CD4-positive, alpha-beta T cell (primary cell): Measurements from ENCODE around the gene KCNJ5. TPM values are rescaled to one million over a fixed set of nuclear protein-coding genes. Genes with fewer than 3 reads are reported as not detected.

Source experiments
- ATAC-seq: fragments of 200-7000 bp; cut with Tn5 transposase; one replicate; pipeline ENCODE4 v1.10.0; 2022; ENCODE audit warnings: mild to moderate bottlenecking; ENCODE audit not compliant: poor library complexity
- CTCF ChIA-PET: fragments of 350-600 bp; sonication (Branson Sonifier 250); formaldehyde crosslinking; loops from one replicate; lab custom pipeline; 2021; ENCODE audit warnings: antibody characterized with exemption, inconsistent platforms; lab: Charles Lee
- POLR2A ChIA-PET: fragments of 350-600 bp; sonication (Branson Sonifier 250); formaldehyde crosslinking; loops from one replicate; lab custom pipeline; 2021; ENCODE audit warnings: antibody characterized with exemption, inconsistent platforms; lab: Charles Lee
- DNase-seq, 14 experiments: peaks; one replicate each; pipeline ENCODE4 v3.0.0-alpha.2; 2013 to 2020; ENCODE audit warnings: mixed read lengths in 2 of 14
- H3K27ac ChIP-seq, 2 donors: one replicate each; pipeline versions ENCODE4 v1.5.1 to v1.7.0; 2013; ENCODE audit warnings: low read length in 2 of 2, low read depth in 1 of 2, mild to moderate bottlenecking in 1 of 2
- H3K27me3 ChIP-seq, 2 experiments: 1 replicate in 1 of 2; 2 replicates in 1 of 2; pipeline versions ENCODE4 v1.6.1 to v1.7.0; 2013; ENCODE audit warnings: low read length in 2 of 2, control low read depth in 1 of 2, mild to moderate bottlenecking in 1 of 2, moderate library complexity in 1 of 2; ENCODE audit not compliant: insufficient read depth in 2 of 2, control insufficient read depth in 1 of 2
- H3K36me3 ChIP-seq: one replicate; pipeline ENCODE4 v1.6.1; 2013; ENCODE audit warnings: low read length, control low read depth; ENCODE audit not compliant: insufficient read depth
- H3K4me1 ChIP-seq: one replicate; pipeline ENCODE4 v1.6.1; 2013; ENCODE audit warnings: low read length, control low read depth; ENCODE audit not compliant: insufficient read depth
- H3K4me3 ChIP-seq: one replicate; pipeline ENCODE4 v1.5.1; 2013; ENCODE audit warnings: mild to moderate bottlenecking, low read length, moderate library complexity
- H3K9me3 ChIP-seq, 2 experiments: 1 replicate in 1 of 2; 2 replicates in 1 of 2; pipeline versions ENCODE4 v1.6.1 to v1.7.0; 2013; ENCODE audit warnings: low read length in 2 of 2, mild to moderate bottlenecking in 2 of 2, control low read depth in 1 of 2, moderate library complexity in 1 of 2; ENCODE audit not compliant: control insufficient read depth in 1 of 2, insufficient read depth in 1 of 2
- H3K27ac Mint-ChIP-seq: one replicate; pipeline ENCODE4 v1.8.0; 2020; ENCODE audit warnings: mixed read lengths
- H3K27me3 Mint-ChIP-seq: one replicate; pipeline ENCODE4 v1.8.0; 2021; ENCODE audit warnings: mixed read lengths
- H3K36me3 Mint-ChIP-seq: one replicate; pipeline ENCODE4 v1.8.0; 2021; ENCODE audit warnings: low read depth, mixed read lengths
- H3K4me1 Mint-ChIP-seq: one replicate; pipeline ENCODE4 v1.8.0; 2021; ENCODE audit warnings: low read depth, mixed read lengths
- H3K4me3 Mint-ChIP-seq: one replicate; pipeline ENCODE4 v1.8.0; 2020; ENCODE audit warnings: mild to moderate bottlenecking, mixed read lengths
- H3K9me3 Mint-ChIP-seq: one replicate; pipeline ENCODE4 v1.8.0; 2020; ENCODE audit warnings: mixed read lengths
- intact Hi-C, 2 experiments: fragments of 100-400 bp; cut with DNase I in 1 of 2; cut with micrococcal nuclease in 1 of 2; formaldehyde crosslinking; loops; one replicate each; pipeline versions ENCODE4 v1.15.1 to v1.9.0; 2023 to 2025; cut with DNase I, micrococcal nuclease
- total RNA-seq, 174 experiments: library from RNA in 2 of 174; stranded (reverse) in 2 of 174; gene quantifications; one replicate each; pipeline ENCODE4 v1.2.3 and lab custom pipeline; 2021 to 2026
- TF ChIP-seq, protein P1 (sequence below): fragments of 200-600 bp; IDR thresholded peaks from one replicate; pipeline ENCODE4 v1.8.0; 2022; ENCODE audit warnings: antibody characterized with exemption, mild to moderate bottlenecking

Gene KCNJ5
- total RNA-seq, 2 experiments from 2014 or later: 0.05 TPM; not detected in 1

DNA sequence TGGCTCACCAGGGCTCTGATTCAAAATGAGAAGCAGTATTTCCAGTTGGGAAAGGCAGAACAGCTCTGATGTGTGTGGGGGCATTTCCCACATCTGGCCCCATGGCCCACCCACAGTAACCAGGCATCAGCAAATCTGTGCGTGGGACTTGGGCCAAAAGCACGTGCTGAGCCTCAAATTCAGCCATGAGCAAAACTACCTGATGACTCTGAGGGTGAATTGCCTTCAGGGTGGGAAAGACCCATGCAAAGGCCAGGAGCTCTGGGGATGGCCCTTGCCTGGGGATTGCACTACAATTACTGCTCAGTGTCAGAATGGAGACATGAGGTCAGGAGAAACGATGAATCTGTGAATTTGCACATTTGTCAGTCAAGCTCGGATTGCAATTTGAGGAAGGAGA, 30.6 kb downstream of the KCNJ5 start:
- Mint-ChIP-seq H3K27me3 (peaks cover 11% of the 10 kb centered on the region), H3K4me3 (no peak overlapping the region), H3K36me3 (no peaks in the 10 kb centered on the region), H3K9me3 (no peaks in the 10 kb centered on the region), H3K27ac (no peak overlapping the region), H3K4me1 (no peaks in the 10 kb centered on the region)
- Histone ChIP-seq H3K4me3 (no peak overlapping the region), H3K27me3 (peaks cover 0 to 2% of the 10 kb centered on the region in 2 experiments), H3K4me1 (no peaks in the 10 kb centered on the region), H3K36me3 (no peaks in the 10 kb centered on the region), H3K27ac (no peak overlapping the region), H3K9me3 (peaks cover 0 to 7% of the 10 kb centered on the region in 2 experiments)
- CTCF ChIA-PET: no interaction called here
- intact Hi-C loops: no loop called here
- TF ChIP-seq, protein P1, sequence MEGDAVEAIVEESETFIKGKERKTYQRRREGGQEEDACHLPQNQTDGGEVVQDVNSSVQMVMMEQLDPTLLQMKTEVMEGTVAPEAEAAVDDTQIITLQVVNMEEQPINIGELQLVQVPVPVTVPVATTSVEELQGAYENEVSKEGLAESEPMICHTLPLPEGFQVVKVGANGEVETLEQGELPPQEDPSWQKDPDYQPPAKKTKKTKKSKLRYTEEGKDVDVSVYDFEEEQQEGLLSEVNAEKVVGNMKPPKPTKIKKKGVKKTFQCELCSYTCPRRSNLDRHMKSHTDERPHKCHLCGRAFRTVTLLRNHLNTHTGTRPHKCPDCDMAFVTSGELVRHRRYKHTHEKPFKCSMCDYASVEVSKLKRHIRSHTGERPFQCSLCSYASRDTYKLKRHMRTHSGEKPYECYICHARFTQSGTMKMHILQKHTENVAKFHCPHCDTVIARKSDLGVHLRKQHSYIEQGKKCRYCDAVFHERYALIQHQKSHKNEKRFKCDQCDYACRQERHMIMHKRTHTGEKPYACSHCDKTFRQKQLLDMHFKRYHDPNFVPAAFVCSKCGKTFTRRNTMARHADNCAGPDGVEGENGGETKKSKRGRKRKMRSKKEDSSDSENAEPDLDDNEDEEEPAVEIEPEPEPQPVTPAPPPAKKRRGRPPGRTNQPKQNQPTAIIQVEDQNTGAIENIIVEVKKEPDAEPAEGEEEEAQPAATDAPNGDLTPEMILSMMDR: no peak
- POLR2A ChIA-PET: no interaction called here
- no peak for ATAC-seq
- DNase-seq: no peak

DNA sequence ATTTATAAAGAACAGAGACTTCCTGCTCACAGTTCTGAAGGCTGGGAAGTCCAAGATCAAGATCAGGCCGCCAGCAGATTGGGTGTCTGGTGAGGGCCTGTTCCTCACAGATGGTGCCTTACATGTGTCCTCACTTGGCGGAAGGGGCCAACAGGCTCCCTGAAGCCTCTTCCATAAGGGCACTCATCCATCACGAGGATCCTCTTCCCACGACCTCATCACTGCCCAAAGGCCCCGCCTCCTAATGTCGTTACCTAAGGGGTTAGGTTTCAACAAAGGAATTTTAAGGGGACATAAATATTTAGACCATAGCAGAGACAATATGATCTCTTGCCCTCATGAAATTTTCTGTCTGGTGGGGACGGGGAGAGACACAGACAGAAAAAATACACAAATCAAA, 32.9 kb downstream of the KCNJ5 start:
- no peak overlapping the region for H3K27ac ChIP-seq
- H3K4me3 ChIP-seq: no peak overlapping the region
- no peaks in the 10 kb centered on the region for H3K9me3 Mint-ChIP-seq
- TF ChIP-seq, protein P1: no peak
- intact Hi-C loops: no loop called here
- DNase-seq (no peak), ATAC-seq (no peak)
- H3K36me3 Mint-ChIP-seq: no peaks in the 10 kb centered on the region
- peaks cover 6% of the 10 kb centered on the region for H3K4me1 ChIP-seq
- peaks cover 3% of the 10 kb centered on the region for H3K27me3 Mint-ChIP-seq
- no peak overlapping the region for H3K27ac Mint-ChIP-seq
- ChIA-PET CTCF (no interaction called here), POLR2A (no interaction called here)
- peaks cover 4% of the 10 kb centered on the region for H3K4me1 Mint-ChIP-seq
- H3K27me3 ChIP-seq: peaks cover 0 to 2% of the 10 kb centered on the region in 2 experiments
- H3K36me3 ChIP-seq: no peaks in the 10 kb centered on the region
- peaks cover 0 to under 1% of the 10 kb centered on the region in 2 experiments for H3K9me3 ChIP-seq
- no peak overlapping the region for H3K4me3 Mint-ChIP-seq

GRCh38 chr11:128924510-128925249, 33.5 kb downstream of the KCNJ5 start:
- ATAC-seq (no peak), DNase-seq (no peak)
- H3K27ac Mint-ChIP-seq: no peak overlapping the region
- Histone ChIP-seq H3K27ac (no peak overlapping the region), H3K4me3 (no peak overlapping the region), H3K9me3 (no peaks in the 10 kb centered on the region), H3K27me3 (peaks cover 0 to 2% of the 10 kb centered on the region in 2 experiments), H3K36me3 (no peaks in the 10 kb centered on the region), H3K4me1 (peaks cover 6% of the 10 kb centered on the region)
- peaks cover 4% of the 10 kb centered on the region for H3K4me1 Mint-ChIP-seq
- TF ChIP-seq, protein P1: no peak
- POLR2A ChIA-PET: no interaction called here
- CTCF ChIA-PET: no interaction called here
- intact Hi-C loops: no loop called here
- no peak overlapping the region for H3K4me3 Mint-ChIP-seq
- no peaks in the 10 kb centered on the region for H3K9me3 Mint-ChIP-seq
- no peaks in the 10 kb centered on the region for H3K27me3 Mint-ChIP-seq
- no peaks in the 10 kb centered on the region for H3K36me3 Mint-ChIP-seq
